HG03135 (cell line): ENCODE data around the gene CD209.

Experiments used
- ATAC-seq: cut with Tn5 transposase; IDR thresholded peaks from one replicate; pipeline ENCODE4 v1.9.1; 2021; ENCODE audit warnings: mild to moderate bottlenecking, moderate library complexity; ENCODE audit not compliant: unreplicated experiment

The CD209 gene

DNA sequence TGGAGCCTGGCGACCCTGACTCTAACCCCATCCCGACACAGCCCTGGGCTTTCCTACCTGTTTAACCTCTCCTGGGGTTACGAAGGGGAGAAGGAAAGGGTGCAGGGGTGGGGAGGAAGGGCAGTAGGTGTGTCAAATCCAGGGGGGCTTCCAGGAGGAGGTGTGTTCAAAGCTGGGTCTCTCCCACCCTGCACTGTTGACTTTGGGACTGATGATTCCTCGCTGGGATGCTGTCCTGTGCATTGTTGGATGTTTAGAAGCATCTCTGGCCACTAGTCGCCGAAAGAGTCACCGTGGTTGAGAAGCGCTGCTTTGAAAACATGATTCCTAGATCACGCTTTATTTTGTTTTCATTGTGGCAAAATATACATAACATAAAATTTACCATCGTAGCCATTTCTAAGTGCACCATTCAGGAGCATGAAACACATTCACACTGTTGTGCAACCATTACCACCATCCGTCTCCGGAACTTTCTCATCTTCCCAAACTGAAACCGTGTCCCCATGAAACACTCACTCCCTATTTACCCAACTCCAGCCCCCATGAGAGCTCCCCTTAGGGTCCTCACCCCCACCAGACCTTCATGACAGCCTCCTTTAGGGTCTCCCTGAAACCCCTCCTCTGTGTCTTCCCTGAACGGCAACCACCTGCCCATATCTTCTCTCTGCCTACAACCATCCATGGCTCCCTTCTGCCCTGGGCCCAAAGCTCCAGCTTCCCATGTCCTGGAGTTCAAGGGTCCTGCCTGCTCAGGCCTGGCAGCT is 41.0 kb downstream of the CD209 start:
- no peak for ATAC-seq

- peak; percentile 51 for ATAC-seq
These were observed 41.7 kb downstream of the CD209 start for GRCh38 chr19:7705387-7706187.

GRCh38 chr19:7704280-7705060 is 42.9 kb downstream of the CD209 start:
- no peak for ATAC-seq

- ATAC-seq, result no peak
These were observed 44.0 kb downstream of the CD209 start for GRCh38 chr19:7703332-7703731.

DNA sequence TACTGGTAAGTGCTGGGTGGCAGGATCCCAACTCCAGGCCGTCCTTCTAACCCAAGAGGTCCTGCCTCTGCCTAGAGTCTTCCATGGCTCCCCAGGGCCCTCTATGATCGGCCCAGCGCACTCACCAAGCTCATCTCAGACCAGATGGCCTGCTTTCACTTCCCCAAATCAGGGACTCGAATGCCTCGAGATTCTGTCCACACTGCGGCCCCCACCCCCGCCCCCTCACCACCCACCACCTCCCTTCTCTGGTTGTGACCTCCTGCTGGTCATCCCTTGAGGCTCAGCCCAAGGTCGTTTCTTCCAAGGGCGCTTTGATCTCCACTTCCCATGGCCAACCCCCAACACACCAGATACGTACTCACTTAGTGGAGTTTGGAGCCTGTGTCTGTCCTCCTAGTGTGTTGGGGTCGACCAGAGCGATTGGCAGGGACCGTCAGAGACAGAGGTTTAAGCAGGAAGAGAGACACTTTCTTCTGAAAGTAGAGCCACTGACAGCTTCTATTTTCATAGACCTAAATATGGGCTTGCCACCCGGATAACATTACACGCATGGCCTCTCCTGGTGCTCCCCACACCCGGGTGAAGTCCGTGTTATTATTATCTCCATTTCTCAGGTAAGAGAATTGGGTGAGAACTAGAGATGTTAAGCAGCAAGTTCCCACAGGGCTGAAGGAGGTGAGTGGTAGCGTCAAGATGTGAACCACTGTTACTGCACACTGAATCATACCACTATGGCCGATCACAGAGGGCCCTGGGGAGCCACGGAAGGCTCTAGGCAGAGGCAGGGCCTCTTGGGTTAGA is 45.5 kb downstream of the CD209 start, which contains the start of gene FCER2:
FCER2 (minus strand) TSS at position 478 of the 804 bp plus-strand sequence. CDS start 2,371 bp downstream, outside the sequence.
- ATAC-seq, result peak; percentile 45

DNA sequence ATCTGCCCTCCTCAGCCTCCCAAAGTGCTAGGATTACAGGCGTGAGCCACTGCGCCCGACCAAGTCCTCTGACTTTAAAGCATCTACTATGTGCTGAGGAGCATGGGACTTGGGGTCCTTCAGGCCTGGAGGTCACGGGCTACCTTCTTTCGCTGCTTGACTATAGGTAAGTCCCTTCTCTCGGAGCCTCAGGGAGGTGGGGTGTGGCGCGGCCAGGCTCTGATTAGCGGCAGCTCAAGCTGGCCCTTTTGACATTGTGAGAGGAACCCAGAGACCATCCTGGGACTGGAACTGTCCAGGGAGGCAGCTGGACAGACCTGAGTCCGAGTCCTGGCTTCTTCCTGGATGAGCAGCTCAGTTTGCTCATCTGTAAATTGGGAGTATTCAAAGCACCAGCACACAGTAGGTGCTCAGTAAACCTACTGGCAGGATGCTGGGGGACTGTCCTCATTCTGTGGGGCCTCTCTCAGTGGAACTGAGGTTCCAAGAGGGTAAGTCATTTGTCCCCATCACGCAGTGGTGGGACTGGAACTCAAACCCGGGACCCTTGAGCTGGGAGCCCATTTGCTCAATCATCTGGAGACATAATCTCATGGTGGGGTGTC is 46.2 kb downstream of the CD209 start:
- no peak for ATAC-seq

DNA sequence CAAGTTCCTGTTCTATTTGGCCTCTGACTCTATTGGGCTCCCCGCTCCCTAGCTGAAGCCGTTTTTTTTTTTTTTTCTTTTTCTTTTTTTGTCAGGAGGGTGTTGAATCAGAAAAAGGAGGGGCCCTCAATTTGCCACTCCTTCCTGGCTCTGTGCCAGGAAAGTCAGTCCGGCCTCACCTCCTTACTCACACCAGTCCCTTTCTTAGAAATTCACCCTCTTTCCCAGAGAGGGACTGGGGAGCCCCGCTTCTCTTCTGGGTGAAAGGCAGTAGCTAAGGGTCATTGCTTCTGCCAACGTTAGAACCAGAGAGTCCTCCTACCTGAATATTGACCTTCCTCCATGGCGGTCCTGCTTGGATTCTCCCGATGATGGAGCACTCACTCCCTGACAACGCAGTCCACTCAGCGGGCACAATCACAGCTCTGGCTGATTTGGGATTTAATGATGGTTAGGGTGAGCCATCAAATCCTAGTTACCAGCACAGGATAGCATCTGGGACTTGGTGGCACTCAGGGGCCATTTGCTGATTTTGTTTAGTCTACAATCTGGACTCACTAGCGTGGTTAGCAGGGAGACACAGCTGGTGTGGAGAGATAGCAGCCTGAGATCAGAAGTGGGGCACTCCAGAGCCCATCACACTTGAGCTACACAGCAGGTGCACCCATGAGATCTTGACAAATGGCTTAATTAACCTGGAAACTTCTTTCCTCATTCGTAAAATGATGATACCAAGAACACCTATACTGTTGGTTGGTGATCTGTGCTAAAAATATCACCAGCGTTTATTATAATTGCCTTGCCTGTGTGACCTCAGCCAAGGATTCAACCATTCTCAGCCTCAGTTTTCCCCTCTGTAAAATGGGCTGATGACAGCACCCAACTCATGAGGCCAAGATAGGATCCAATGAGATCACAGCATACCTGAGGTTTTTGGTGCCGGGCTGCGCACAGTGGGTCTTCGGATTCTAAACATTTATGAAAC is 47.6 kb downstream of the CD209 start:
- ATAC-seq, result no peak

DNA sequence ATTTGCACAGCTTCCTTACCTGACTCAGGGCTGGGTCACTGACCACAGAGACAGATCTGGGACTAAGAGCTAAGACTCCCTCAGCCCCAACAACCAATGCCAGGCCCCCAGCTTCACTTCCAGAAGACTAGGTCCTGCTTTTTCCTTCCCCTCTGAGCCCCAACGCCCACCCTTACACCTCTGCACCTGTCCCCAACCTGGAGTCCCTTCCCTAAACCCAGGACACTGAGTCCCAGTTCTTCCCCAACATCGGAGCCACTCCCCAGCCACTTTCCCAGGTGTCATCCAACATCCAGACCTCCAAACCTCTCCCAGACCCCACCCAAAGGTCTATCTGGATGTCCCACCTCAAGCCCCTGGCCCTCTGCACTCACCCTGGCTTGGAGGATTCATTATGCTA is 48.3 kb downstream of the CD209 start:
- ATAC-seq, result no peak

GRCh38 chr19:7698583-7698982 is 48.8 kb downstream of the CD209 start:
- no peak for ATAC-seq

- ATAC-seq, result no peak
These were observed 49.5 kb downstream of the CD209 start for GRCh38 chr19:7697721-7698287.

GRCh38 chr19:7694499-7694898 is 52.8 kb downstream of the CD209 start:
- ATAC-seq, result no peak

DNA sequence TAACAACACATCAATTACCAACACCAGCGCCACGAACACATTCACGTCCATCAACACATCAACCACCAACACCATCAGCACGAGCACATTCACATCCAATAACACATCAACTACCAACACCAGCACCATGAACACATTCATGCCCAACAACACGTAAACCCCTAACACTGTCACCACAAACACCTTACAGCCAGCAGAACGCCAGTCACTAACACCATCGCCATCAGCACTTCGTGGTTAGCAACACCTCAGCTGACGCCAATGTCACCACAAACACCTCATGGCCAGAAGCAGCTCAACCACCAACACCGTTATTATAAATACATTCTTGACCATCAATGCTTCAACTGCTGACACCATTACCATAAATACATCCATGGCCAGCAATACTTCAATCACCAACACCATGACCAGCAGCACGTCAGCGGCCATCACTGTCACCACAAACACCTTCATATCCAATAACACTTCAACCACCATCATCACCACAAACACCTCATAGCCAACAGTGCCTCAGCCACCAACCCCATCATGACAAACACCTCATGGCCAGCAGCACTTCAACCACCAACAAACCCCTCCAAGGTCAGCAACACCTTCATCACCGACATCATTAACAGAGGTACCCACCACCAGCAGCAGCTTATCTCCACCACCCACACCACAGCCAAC is 54.8 kb downstream of the CD209 start:
- ATAC-seq, result no peak

GRCh38 chr19:7691497-7691896 is 55.8 kb downstream of the CD209 start:
- no peak for ATAC-seq

DNA sequence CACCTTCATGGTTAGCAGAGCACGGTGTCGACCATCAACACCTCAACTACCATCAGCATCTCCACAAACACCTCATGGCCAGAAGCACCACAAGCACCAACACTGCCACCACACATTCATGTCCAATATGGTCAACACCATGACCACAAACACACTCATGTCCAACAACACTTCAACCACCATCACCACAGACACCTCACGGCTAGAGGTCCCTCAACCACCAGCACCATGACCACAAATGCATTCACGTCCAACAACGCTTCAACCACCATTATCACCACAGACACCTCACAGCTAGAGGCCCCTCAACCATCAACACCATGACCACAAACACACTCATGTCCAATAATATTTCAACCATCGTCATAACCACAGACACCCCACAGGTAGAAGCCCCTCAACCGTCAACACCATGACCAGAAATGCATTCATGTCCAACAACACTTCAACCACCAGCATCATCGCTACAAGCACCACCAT is 56.5 kb downstream of the CD209 start:
- no peak for ATAC-seq
